Effector CD4-positive, alpha-beta T cell (primary cell): ENCODE results near the gene FRY.

Experiments used
- DNase-seq: peaks from one replicate; pipeline ENCODE4 v3.0.0-alpha.2; 2020

FRY gene

DNA sequence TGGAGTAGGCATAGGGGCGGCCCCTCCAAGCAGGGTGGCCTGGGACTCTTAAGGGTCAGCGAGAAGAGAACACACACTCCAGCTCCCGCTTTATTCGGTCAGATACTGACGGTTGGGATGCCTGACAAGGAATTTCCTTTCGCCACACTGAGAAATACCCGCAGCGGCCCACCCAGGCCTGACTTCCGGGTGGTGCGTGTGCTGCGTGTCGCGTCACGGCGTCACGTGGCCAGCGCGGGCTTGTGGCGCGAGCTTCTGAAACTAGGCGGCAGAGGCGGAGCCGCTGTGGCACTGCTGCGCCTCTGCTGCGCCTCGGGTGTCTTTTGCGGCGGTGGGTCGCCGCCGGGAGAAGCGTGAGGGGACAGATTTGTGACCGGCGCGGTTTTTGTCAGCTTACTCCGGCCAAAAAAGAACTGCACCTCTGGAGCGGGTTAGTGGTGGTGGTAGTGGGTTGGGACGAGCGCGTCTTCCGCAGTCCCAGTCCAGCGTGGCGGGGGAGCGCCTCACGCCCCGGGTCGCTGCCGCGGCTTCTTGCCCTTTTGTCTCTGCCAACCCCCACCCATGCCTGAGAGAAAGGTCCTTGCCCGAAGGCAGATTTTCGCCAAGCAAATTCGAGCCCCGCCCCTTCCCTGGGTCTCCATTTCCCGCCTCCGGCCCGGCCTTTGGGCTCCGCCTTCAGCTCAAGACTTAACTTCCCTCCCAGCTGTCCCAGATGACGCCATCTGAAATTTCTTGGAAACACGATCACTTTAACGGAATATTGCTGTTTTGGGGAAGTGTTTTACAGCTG is 283.9 kb downstream of the FRY start, which contains the start of the genes BRCA2 and ZAR1L:
Gene BRCA2, plus strand, starts transcription at position 271 of the 790 bp plus-strand sequence. CDS start 953 bp downstream, outside the sequence.
Gene ZAR1L, minus strand, starts transcription at position 126 of the 790 bp plus-strand sequence. CDS start 3,438 bp downstream, outside the sequence.
- peak; percentile 85 for DNase-seq

DNA sequence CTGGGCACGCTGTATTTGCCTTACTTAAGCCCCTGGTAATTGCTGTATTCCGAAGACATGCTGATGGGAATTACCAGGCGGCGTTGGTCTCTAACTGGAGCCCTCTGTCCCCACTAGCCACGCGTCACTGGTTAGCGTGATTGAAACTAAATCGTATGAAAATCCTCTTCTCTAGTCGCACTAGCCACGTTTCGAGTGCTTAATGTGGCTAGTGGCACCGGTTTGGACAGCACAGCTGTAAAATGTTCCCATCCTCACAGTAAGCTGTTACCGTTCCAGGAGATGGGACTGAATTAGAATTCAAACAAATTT is 284.4 kb downstream of the FRY start:
- DNase-seq = no peak

DNA sequence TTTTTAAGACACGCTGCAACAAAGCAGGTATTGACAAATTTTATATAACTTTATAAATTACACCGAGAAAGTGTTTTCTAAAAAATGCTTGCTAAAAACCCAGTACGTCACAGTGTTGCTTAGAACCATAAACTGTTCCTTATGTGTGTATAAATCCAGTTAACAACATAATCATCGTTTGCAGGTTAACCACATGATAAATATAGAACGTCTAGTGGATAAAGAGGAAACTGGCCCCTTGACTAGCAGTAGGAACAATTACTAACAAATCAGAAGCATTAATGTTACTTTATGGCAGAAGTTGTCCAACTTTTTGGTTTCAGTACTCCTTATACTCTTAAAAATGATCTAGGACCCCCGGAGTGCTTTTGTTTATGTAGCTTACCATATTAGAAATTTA is 284.9 kb downstream of the FRY start:
- no peak for DNase-seq

DNA sequence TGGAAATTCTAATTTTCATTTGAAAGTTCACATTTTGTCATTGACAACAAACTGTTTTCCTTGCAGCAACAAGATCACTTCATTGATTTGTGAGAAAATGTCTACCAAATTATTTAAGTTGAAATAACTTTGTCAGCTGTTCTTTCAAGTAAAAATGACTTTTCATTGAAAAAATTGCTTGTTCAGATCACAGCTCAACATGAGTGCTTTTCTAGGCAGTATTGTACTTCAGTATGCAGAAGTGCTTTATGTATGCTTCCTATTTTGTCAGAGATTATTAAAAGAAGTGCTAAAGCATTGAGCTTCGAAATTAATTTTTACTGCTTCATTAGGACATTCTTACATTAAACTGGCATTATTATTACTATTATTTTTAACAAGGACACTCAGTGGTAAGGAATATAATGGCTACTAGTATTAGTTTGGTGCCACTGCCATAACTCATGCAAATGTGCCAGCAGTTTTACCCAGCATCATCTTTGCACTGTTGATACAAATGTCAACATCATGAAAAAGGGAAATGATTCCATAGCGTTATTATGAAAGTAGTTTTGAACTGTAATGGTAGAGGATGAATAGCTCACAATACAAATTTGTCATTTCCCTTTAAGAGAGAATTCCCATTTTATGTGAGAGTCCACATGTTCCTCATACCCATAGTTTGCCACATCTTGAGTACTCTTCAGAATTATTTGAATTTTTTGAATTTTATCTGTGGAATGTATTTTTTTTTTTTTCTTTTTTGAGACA is 286.3 kb downstream of the FRY start:
- DNase-seq = no peak

DNA sequence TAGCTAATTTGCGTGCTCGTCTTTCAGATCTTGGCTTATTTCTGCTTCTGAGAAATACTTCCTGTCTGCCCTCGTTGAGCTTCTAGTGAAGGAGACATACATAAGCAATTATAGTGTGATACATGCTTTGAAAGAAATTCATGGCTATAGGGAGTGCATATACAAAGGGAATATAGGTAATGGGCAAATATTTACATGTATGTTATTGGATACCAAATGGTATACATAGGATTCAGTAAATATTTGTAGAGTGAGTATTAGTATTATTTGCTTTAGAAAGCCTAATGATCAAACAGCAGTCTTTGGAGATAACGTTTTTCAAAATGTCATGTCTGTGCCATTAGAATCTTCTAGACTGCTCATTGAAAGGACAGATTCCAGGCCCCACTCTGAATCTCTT is 289.0 kb downstream of the FRY start:
- DNase-seq = no peak

DNA sequence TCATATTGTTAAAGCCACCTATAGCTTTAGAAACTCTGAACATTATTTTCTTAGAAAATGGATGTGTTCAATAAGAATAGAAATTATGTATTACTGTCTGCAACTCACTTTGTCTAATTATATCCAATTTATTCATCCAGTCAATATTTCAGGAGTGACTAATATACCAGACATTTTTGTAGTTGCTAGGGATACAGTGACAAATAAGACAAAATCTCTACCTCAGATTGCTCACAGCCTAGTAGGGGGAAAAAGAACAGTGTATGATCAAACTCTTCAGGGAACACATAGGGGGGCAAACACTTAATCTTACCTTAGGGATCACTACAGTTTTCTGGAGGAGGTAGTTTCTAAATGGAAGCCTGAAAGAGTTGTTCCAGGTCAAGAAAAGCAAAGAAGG is 292.3 kb downstream of the FRY start:
- DNase-seq = no peak

DNA sequence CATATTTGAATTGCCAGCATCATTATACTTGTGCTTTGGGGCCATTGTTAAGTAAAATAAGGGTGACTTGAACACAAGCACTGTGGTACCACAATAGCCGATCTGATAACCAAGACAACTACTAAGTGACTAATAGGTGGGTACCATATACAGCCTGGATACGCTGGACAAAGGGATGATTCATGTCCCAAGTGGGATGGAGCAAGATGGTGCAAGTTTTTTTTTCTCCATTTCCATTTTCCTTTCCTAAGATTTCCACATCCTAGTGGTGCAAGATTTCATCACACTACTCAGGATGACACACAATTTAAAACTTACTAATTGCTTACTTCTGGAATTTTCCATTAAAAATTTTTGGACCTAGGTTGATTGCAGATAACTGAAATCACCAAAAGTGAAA is 298.9 kb downstream of the FRY start:
- DNase-seq = no peak

DNA sequence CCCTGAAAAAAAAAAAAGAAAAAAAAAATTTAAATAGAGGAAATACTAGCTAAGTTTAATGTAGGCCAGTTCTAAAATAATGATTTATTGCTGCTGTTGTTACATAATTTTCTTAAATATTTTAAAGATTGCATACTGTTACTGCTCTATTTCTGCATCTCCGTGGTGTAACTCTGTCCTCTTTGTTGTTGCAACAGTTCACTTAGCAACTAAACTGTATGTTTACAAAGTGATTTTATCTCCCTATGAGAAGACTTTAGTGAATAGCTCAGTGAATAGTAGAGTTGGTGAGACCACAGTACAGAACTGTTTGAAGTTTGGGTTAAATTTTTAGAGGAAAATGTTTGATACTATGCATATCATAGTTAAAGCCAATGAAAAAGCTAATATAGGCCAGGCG is 303.1 kb downstream of the FRY start:
- DNase-seq = no peak

DNA sequence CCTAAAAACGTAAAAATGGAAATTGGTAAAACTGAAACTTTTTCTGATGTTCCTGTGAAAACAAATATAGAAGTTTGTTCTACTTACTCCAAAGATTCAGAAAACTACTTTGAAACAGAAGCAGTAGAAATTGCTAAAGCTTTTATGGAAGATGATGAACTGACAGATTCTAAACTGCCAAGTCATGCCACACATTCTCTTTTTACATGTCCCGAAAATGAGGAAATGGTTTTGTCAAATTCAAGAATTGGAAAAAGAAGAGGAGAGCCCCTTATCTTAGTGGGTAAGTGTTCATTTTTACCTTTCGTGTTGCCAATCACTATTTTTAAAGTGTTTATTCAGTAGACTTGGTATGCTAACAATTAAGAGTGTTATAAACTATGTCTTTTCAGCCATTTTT is 309.3 kb downstream of the FRY start:
- DNase-seq = no peak

DNA sequence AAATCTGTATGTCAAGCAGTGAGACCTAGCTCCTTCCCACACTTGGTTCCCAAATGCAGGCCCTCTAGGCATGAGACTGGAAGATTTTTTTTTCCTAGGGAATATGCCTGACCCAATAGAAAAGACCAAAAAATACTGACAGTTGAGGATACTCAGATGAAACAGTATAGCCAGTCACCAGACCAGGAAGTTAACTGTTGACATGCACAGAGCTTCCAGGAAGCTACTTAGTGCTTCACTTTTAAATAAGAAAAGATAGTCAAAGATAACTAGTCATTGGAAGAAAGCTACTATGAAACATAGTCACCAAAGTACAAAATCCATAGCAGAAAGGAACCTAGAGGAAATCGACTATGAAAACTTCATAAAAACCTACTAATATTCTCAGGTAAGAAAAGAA is 316.1 kb downstream of the FRY start:
- no peak for DNase-seq
